EH (cell line): ENCODE data around the gene PPT1.

Experiments used
- DNase-seq: peaks from one replicate; pipeline ENCODE4 v3.0.0-alpha.2; 2015; ENCODE audit warnings: low read depth

The PPT1 gene

DNA sequence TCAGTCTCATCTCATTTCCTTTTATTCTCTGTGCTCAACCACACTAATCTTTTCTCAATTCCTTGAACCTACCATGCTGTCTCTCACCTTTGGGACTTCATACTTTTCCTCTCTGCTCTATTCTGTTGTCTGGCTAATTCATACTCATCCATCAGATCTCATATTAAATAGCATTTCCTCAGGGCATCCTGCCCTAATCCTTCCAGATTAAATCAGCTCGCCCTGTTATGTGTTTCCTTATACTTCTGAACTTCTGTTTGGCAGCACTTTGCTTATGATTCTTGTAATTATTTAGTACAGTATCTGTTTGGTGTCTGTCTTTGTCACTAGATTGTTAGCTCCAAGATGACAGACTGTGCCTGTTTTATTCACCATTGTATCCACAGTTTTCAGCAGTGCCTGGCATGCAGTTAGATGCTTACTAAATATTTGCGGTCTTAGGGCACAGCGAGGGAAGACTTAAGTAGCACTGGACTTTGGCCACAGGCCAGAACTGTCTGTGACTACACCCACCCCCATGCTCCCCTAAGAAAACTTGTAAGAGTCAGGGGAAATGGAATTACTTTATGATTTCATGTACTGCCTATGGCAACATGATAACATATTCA lies 66.4 kb downstream of the PPT1 start:
- peak; percentile 32 for DNase-seq

- no peak for DNase-seq
These were observed 67.4 kb downstream of the PPT1 start for GRCh38 chr1:40029608-40030007.

DNA sequence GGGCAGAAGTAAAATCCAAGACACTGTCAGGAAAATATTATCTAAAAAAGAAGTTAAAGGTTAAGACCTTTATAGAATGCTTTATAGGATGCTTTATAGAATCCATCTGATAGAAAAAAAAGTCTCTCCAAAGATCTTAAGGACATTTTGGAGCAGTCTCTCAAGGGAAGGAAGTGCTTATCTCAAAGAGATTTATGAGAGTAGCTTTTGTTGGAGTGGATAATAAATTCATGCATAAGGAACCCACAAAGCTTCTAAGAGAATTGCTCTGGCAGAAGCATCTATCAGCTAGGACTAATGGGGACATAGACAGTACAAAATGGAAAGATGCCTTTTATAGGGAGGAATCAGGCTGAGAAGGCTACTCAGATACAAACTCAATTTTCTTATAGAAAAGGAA lies 69.4 kb downstream of the PPT1 start:
- no peak for DNase-seq

DNA sequence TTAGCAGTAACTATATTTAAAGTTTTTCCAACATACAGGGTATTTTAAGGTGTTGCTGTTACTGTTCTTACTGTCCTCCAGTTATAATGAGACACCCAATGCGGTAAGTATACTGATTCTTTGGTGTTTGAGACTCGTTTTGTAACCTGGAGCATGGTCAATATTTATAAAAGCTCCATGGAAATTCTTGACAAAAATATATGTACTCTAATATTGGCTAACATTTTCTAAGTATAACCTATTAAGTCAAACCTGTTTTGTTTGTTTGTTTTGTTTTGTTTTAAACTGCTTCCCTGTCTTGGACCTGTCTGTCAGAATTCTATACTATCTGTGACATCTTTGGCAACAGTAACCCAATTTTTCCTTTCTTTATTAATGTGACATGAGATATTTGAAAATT lies 72.4 kb downstream of the PPT1 start:
- DNase-seq = no peak

- DNase-seq = no peak
These were observed 73.6 kb downstream of the PPT1 start for GRCh38 chr1:40023379-40023944.
